GM21619 (cell line): ENCODE results near the gene ENTREP3.
"Not testable (repeated sequence)": the region's sequence is repeated elsewhere in the genome, so short reads cannot be mapped to it uniquely, and the experiment has no call there.

Experiments
- ATAC-seq: cut with Tn5 transposase; IDR thresholded peaks from one replicate; pipeline ENCODE4 v1.9.1; 2021; ENCODE audit not compliant: unreplicated experiment

The ENTREP3 gene

GRCh38 chr1:155255243-155256007 is at the start of gene ENTREP3:
ENTREP3 (minus strand) TSS chr1:155255483; CDS start chr1:155254877, 606 bp downstream.
- peak; percentile 53 for ATAC-seq

GRCh38 chr1:155304558-155305063 is 49.3 kb upstream of the ENTREP3 start:
- ATAC-seq: no peak

- no peak for ATAC-seq
These were observed 46.1 kb upstream of the ENTREP3 start, which contains the start of gene PKLR for GRCh38 chr1:155301342-155301841. PKLR (minus strand) TSS chr1:155301438; CDS start chr1:155301395, 43 bp downstream.

- no peak for ATAC-seq
These were observed 45.5 kb upstream of the ENTREP3 start for GRCh38 chr1:155300553-155301329.

- ATAC-seq: no peak
These were observed 44.7 kb upstream of the ENTREP3 start for GRCh38 chr1:155300024-155300423.

- ATAC-seq: no peak
These were observed 42.1 kb upstream of the ENTREP3 start for GRCh38 chr1:155297384-155297783.

- no peak for ATAC-seq
These were observed 41.4 kb upstream of the ENTREP3 start for GRCh38 chr1:155296661-155297060.

- ATAC-seq: no peak
These were observed 40.6 kb upstream of the ENTREP3 start for GRCh38 chr1:155295942-155296267.

GRCh38 chr1:155295183-155295941 is 40.1 kb upstream of the ENTREP3 start:
- no peak for ATAC-seq

GRCh38 chr1:155294520-155295182 is 39.4 kb upstream of the ENTREP3 start:
- ATAC-seq: no peak

GRCh38 chr1:155293086-155293749 is 37.9 kb upstream of the ENTREP3 start:
- ATAC-seq: no peak

GRCh38 chr1:155291006-155291405 is 35.7 kb upstream of the ENTREP3 start:
- ATAC-seq: not testable (repeated sequence)

- ATAC-seq: no peak
These were observed 32.8 kb upstream of the ENTREP3 start for GRCh38 chr1:155287987-155288543.

- ATAC-seq: no peak
These were observed 31.3 kb upstream of the ENTREP3 start for GRCh38 chr1:155286544-155286943.

GRCh38 chr1:155285631-155286044 is 30.4 kb upstream of the ENTREP3 start:
- no peak for ATAC-seq

GRCh38 chr1:155285063-155285462 is 29.8 kb upstream of the ENTREP3 start:
- ATAC-seq: no peak

- no peak for ATAC-seq
These were observed 29.2 kb upstream of the ENTREP3 start for GRCh38 chr1:155284476-155284875.

GRCh38 chr1:155282488-155283091 is 27.3 kb upstream of the ENTREP3 start:
- ATAC-seq: no peak

GRCh38 chr1:155279268-155279667 is 24.0 kb upstream of the ENTREP3 start:
- no peak for ATAC-seq
